GM13977 (cell line): ENCODE results near the gene ZNF574.

Source experiments
- DNase-seq: peaks from one replicate; pipeline ENCODE4 v3.0.0; 2012; ENCODE audit warnings: low spot score
- CTCF ChIP-seq: IDR thresholded peaks from 2 replicates; pipeline ENCODE4 v1.5.1; 2012; ENCODE audit warnings: mild to moderate bottlenecking, control low read depth; ENCODE audit not compliant: insufficient read depth; ENCODE audit errors: extremely low read depth, missing control alignments
- in situ Hi-C: fragments of 300-500 bp; cut with MboI; formaldehyde crosslinking; loops from one replicate; pipeline ENCODE4 v1.12.0; 2022; ENCODE audit warnings: low sequenced_read_pairs, low pct_unique_long_range_greater_than_20kb, mixed read lengths, inconsistent platforms; ENCODE audit not compliant: unreplicated experiment

The ZNF574 gene

GRCh38 chr19:42060117-42060516 is 15.8 kb upstream of the ZNF574 start:
- in situ Hi-C loops, result no loop called here
- no peak for TF ChIP-seq CTCF
- no peak for DNase-seq

- in situ Hi-C loops, result no loop called here
- TF ChIP-seq CTCF, result no peak
- DNase-seq, result no peak
Observed at GRCh38 chr19:42062381-42062780, 13.6 kb upstream of the ZNF574 start.

- in situ Hi-C loops, result no loop called here
- no peak for TF ChIP-seq CTCF
- DNase-seq, result no peak
Observed at GRCh38 chr19:42064432-42064831, 11.5 kb upstream of the ZNF574 start.

- in situ Hi-C loops, result no loop called here
- DNase-seq, result no peak
- TF ChIP-seq CTCF, result no peak
Observed at GRCh38 chr19:42065051-42065450, 10.9 kb upstream of the ZNF574 start.

- in situ Hi-C loops, result no loop called here
- no peak for TF ChIP-seq CTCF
- DNase-seq, result no peak
Observed at GRCh38 chr19:42065511-42065910, 10.5 kb upstream of the ZNF574 start.

- in situ Hi-C loops, result no loop called here
- DNase-seq, result no peak
- TF ChIP-seq CTCF, result no peak
Observed at GRCh38 chr19:42066075-42066754, 9.8 kb upstream of the ZNF574 start.
